ENCODE data around the gene ZSWIM3. TPM values are rescaled to one million over a fixed set of nuclear protein-coding genes. Genes with fewer than 3 reads are reported as not detected.

ZSWIM3 gene
- total and polyA plus RNA-seq, 4 donors = 0.56 to 4.2 (median 2.3) TPM

DNA sequence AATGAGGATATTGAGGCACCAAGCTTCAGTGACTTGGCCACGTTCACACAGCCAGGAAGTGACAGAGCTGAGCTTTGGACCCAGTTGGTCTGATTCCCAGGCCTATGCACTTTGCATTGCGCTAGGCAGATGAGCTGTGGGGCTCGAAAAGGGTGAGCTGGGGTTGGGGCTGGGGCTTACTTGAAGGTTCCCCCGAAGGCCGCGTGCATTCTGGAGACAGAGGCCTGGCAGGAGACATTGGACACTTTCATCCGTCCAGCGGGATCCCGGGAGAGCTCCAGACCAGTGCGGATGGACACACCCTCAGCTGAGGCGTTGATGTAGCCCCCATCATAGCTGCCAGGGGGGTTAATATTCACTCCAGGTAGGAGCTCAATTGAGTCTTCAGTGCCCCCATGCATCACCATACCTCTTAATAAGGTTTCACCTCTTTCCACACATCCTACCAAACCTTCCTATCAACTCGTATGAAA, 52.0 kb downstream of the ZSWIM3 start:
- Histone ChIP-seq H3K4me1 (ENCODE audit: control insufficient read depth in 4 of 4, insufficient read depth in 4 of 4, low read length in 3 of 4) (peaks cover 0 to 3% (median 0%) of the 10 kb centered on the region in 4 donors), H3K4me3 (ENCODE audit: low read depth in 1 of 3, low read length in 3 of 3) (no peak overlapping the region), H3K27me3 (ENCODE audit: control insufficient read depth in 4 of 4, insufficient read depth in 4 of 4, low read length in 3 of 4) (no peaks in the 10 kb centered on the region), H3K36me3 (ENCODE audit: control insufficient read depth in 4 of 4, insufficient read depth in 3 of 4, low read depth in 1 of 4, low read length in 3 of 4) (no peaks in the 10 kb centered on the region), H3K9me3 (ENCODE audit: control insufficient read depth in 4 of 4, low read length in 3 of 4) (no peaks in the 10 kb centered on the region), H3K27ac (ENCODE audit: low read depth in 1 of 2, low read length in 2 of 2) (no peak overlapping the region), H3K9ac (ENCODE audit: low read depth in 1 of 2, low read length in 2 of 2) (no peak overlapping the region)
- 78% methylated on average over 12 of the region's 12 CpGs for WGBS
- no peak for DNase-seq (ENCODE audit: low spot score)
- TF ChIP-seq RAD21 (IDR thresholded peaks at IDR 0.05) (no peak), NR2F2 (IDR thresholded peaks at IDR 0.05) (no peak), HNF4A (conservative IDR thresholded peaks at IDR 0.05) (peak; percentile 43 to 52), FOXA2 (IDR thresholded peaks at IDR 0.05) (no peak)
- TF ChIP-seq, protein P1, sequence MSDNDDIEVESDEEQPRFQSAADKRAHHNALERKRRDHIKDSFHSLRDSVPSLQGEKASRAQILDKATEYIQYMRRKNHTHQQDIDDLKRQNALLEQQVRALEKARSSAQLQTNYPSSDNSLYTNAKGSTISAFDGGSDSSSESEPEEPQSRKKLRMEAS (IDR thresholded peaks at IDR 0.05) = no peak

DNA sequence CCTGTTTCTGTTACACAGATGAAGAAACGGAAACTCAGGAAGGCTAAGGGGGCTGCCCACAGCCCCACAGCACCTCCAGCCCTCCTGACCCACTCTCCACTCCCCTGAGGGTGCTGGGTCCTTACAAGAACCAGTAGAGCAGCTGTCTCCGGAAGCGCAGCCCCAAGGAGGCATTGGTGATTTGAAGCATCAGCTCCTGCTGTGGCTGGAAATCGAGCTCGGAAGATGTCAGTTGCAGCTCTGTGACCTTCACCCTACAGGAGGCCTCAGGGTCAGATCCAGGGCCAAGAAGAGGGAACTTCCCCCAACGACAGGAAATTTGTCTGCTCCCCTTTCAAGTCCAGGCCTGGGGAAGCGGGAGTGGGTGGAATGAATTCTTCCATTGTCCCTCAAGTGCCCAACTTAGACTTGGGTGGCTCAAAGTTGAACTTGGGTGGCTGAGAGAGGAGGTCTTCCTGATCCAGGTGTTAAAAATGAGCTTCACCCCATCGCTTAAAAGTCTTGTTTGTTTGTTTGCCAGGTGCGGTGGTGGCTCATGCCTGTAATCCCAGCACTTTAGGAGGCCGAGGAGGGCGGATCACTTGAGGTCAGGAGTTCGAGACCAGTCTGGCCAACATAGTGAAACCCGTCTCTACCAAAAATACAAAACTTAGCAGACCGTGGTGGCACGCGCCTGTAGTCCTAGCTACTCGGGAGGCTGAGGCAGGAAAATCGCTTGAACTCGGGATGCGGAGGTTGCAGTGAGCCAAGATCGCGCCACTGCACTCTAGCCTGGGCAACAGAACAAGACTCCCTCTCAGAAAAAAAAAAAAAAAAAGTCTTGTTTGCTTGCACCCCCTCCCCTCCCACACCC, 52.6 kb downstream of the ZSWIM3 start:
- no peak overlapping the region for H3K9ac ChIP-seq (ENCODE audit: low read depth in 1 of 2, low read length in 2 of 2)

More for the DNA sequence above, 52.6 kb downstream of the ZSWIM3 start:
- no peak overlapping the region for H3K27ac ChIP-seq (ENCODE audit: low read depth in 1 of 2, low read length in 2 of 2)
- H3K36me3 ChIP-seq (ENCODE audit: control insufficient read depth in 4 of 4, insufficient read depth in 3 of 4, low read depth in 1 of 4, low read length in 3 of 4) = no peaks in the 10 kb centered on the region
- no peaks in the 10 kb centered on the region for H3K9me3 ChIP-seq (ENCODE audit: control insufficient read depth in 4 of 4, low read length in 3 of 4)
- 80% methylated on average over 22 of the region's 22 CpGs for WGBS
- H3K4me3 ChIP-seq (ENCODE audit: low read depth in 1 of 3, low read length in 3 of 3) = no peak overlapping the region
- peaks cover 0 to 3% (median 1%) of the 10 kb centered on the region in 4 donors for H3K4me1 ChIP-seq (ENCODE audit: control insufficient read depth in 4 of 4, insufficient read depth in 4 of 4, low read length in 3 of 4)
- no peak for DNase-seq (ENCODE audit: low spot score)
- no peaks in the 10 kb centered on the region for H3K27me3 ChIP-seq (ENCODE audit: control insufficient read depth in 4 of 4, insufficient read depth in 4 of 4, low read length in 3 of 4)
- TF ChIP-seq JUND (IDR thresholded peaks at IDR 0.05) (no peak), FOXA1 (IDR thresholded peaks at IDR 0.05) (no peak), NR2F2 (IDR thresholded peaks at IDR 0.05) (no peak), RXRA (IDR thresholded peaks at IDR 0.05) (no peak), YY1 (IDR thresholded peaks at IDR 0.05) (no peak), GABPA (IDR thresholded peaks at IDR 0.05 in 1 of 2, conservative IDR thresholded peaks at IDR 0.05 in 1 of 2) (no peak), FOXA2 (IDR thresholded peaks at IDR 0.05) (no peak), RAD21 (IDR thresholded peaks at IDR 0.05) (no peak), HNF4G (IDR thresholded peaks at IDR 0.05) (no peak), HNF4A (conservative IDR thresholded peaks at IDR 0.05) (no peak)
- TF ChIP-seq, protein P2, sequence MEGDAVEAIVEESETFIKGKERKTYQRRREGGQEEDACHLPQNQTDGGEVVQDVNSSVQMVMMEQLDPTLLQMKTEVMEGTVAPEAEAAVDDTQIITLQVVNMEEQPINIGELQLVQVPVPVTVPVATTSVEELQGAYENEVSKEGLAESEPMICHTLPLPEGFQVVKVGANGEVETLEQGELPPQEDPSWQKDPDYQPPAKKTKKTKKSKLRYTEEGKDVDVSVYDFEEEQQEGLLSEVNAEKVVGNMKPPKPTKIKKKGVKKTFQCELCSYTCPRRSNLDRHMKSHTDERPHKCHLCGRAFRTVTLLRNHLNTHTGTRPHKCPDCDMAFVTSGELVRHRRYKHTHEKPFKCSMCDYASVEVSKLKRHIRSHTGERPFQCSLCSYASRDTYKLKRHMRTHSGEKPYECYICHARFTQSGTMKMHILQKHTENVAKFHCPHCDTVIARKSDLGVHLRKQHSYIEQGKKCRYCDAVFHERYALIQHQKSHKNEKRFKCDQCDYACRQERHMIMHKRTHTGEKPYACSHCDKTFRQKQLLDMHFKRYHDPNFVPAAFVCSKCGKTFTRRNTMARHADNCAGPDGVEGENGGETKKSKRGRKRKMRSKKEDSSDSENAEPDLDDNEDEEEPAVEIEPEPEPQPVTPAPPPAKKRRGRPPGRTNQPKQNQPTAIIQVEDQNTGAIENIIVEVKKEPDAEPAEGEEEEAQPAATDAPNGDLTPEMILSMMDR (IDR thresholded peaks at IDR 0.05; ENCODE audit: low read depth, low read length, missing input control) = no peak
- TF ChIP-seq, protein P3, sequence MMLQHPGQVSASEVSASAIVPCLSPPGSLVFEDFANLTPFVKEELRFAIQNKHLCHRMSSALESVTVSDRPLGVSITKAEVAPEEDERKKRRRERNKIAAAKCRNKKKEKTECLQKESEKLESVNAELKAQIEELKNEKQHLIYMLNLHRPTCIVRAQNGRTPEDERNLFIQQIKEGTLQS (IDR thresholded peaks at IDR 0.05) = no peak
- TF ChIP-seq, protein P4, sequence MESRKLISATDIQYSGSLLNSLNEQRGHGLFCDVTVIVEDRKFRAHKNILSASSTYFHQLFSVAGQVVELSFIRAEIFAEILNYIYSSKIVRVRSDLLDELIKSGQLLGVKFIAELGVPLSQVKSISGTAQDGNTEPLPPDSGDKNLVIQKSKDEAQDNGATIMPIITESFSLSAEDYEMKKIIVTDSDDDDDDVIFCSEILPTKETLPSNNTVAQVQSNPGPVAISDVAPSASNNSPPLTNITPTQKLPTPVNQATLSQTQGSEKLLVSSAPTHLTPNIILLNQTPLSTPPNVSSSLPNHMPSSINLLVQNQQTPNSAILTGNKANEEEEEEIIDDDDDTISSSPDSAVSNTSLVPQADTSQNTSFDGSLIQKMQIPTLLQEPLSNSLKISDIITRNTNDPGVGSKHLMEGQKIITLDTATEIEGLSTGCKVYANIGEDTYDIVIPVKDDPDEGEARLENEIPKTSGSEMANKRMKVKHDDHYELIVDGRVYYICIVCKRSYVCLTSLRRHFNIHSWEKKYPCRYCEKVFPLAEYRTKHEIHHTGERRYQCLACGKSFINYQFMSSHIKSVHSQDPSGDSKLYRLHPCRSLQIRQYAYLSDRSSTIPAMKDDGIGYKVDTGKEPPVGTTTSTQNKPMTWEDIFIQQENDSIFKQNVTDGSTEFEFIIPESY (IDR thresholded peaks at IDR 0.05) = no peak
- TF ChIP-seq, protein P5, sequence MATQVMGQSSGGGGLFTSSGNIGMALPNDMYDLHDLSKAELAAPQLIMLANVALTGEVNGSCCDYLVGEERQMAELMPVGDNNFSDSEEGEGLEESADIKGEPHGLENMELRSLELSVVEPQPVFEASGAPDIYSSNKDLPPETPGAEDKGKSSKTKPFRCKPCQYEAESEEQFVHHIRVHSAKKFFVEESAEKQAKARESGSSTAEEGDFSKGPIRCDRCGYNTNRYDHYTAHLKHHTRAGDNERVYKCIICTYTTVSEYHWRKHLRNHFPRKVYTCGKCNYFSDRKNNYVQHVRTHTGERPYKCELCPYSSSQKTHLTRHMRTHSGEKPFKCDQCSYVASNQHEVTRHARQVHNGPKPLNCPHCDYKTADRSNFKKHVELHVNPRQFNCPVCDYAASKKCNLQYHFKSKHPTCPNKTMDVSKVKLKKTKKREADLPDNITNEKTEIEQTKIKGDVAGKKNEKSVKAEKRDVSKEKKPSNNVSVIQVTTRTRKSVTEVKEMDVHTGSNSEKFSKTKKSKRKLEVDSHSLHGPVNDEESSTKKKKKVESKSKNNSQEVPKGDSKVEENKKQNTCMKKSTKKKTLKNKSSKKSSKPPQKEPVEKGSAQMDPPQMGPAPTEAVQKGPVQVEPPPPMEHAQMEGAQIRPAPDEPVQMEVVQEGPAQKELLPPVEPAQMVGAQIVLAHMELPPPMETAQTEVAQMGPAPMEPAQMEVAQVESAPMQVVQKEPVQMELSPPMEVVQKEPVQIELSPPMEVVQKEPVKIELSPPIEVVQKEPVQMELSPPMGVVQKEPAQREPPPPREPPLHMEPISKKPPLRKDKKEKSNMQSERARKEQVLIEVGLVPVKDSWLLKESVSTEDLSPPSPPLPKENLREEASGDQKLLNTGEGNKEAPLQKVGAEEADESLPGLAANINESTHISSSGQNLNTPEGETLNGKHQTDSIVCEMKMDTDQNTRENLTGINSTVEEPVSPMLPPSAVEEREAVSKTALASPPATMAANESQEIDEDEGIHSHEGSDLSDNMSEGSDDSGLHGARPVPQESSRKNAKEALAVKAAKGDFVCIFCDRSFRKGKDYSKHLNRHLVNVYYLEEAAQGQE (IDR thresholded peaks at IDR 0.05) = no peak
- TF ChIP-seq, protein P1 (IDR thresholded peaks at IDR 0.05) = no peak

Data from liver (tissue), 9 donors.